Mammary epithelial cell (primary cell): Measurements from ENCODE around the gene MRPS34.

Source experiments
- CTCF ChIP-seq, 2 donors: IDR thresholded peaks in 1 of 2; conservative IDR thresholded peaks in 1 of 2; 2 replicates each; pipeline ENCODE4 v1.5.1; 2011 to 2012; ENCODE audit warnings: inconsistent platforms in 2 of 2, low read length in 2 of 2, mild to moderate bottlenecking in 2 of 2, control low read depth in 1 of 2, low read depth in 1 of 2; ENCODE audit not compliant: insufficient read depth in 1 of 2; ENCODE audit errors: extremely low read depth in 1 of 2
- EZH2 ChIP-seq: IDR thresholded peaks from 2 replicates; pipeline ENCODE4 v1.6.1; 2012; ENCODE audit warnings: low read length, inconsistent platforms, borderline replicate concordance

GRCh38 chr16:1781254-1781653, 8.3 kb upstream of the MRPS34 start:
- TF ChIP-seq CTCF (conservative IDR thresholded peaks at IDR 0.05 in 1 of 2, IDR thresholded peaks at IDR 0.05 in 1 of 2; ENCODE audit: extremely low read depth in 1 of 2, insufficient read depth in 1 of 2, low read depth in 1 of 2, low read length in 2 of 2) (no peak), EZH2 (no peak)
